DND-41 (cell line): ENCODE measurements around the gene METAP2.

ENCODE experiments used
- CTCF ChIP-seq: IDR thresholded peaks from 2 replicates; pipeline ENCODE4 v1.5.1; 2012; ENCODE audit warnings: borderline replicate concordance, low read length, moderate library complexity, mild to moderate bottlenecking; ENCODE audit not compliant: poor library complexity, severe bottlenecking; ENCODE audit errors: extremely low read depth
- EZH2 ChIP-seq: IDR thresholded peaks from 3 replicates; pipeline ENCODE4 v1.6.1; 2012; ENCODE audit warnings: borderline replicate concordance, low read depth, mild to moderate bottlenecking, moderate library complexity, low read length, inconsistent platforms; ENCODE audit not compliant: severe bottlenecking

- TF ChIP-seq CTCF (no peak), EZH2 (no peak)
Observed at GRCh38 chr12:95487024-95487423, 13.1 kb downstream of the METAP2 start.
